ENCODE measurements around the gene SLC10A6. TPM values are rescaled to one million over a fixed set of nuclear protein-coding genes. Genes with fewer than 3 reads are reported as not detected.

Gene SLC10A6, protein sequence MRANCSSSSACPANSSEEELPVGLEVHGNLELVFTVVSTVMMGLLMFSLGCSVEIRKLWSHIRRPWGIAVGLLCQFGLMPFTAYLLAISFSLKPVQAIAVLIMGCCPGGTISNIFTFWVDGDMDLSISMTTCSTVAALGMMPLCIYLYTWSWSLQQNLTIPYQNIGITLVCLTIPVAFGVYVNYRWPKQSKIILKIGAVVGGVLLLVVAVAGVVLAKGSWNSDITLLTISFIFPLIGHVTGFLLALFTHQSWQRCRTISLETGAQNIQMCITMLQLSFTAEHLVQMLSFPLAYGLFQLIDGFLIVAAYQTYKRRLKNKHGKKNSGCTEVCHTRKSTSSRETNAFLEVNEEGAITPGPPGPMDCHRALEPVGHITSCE
- polyA plus RNA-seq (2013, experiment 1 of 2; ENCODE audit: insufficient read length), result not detected
- polyA plus RNA-seq (2013, experiment 2 of 2; ENCODE audit: insufficient read length), result not detected

DNA sequence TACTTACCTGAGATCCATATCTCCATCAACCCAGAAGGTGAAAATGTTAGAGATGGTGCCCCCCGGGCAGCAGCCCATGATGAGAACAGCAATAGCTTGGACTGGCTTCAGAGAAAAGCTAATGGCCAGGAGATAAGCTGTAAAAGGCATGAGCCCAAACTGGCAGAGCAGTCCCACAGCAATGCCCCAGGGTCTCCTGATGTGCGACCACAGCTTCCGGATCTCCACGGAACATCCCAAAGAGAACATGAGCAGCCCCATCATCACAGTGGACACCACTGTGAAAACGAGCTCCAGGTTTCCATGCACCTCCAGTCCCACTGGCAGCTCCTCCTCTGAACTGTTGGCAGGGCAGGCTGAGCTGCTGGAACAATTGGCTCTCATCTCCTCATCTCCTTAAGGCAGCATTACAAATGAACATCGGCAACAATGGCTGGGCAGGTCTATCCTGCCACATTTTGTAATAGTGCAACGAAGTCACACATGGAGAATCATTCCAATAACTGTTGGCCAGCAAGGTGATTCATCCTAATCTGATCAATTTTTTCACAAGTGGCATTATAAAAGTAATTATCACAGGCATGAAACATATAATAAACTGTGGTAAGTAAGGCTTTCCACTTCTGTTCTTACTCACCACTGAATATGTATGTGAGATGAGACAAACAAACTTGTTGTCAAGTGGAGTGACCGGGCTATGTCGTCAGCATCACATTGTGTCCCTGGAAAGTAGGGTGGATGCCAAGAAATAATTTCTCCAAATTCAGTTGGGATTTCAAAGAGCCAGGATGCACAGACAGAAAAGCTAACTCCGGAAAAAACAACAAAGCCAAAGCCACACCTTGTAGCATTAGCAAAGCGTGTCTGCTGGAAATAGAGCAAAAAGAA, at the start of gene SLC10A6:
TSS of gene SLC10A6 (minus strand) at position 653 of the 888 bp plus-strand sequence. CDS start at position 384, 269 bp downstream.
- no peak for DNase-seq

DNA sequence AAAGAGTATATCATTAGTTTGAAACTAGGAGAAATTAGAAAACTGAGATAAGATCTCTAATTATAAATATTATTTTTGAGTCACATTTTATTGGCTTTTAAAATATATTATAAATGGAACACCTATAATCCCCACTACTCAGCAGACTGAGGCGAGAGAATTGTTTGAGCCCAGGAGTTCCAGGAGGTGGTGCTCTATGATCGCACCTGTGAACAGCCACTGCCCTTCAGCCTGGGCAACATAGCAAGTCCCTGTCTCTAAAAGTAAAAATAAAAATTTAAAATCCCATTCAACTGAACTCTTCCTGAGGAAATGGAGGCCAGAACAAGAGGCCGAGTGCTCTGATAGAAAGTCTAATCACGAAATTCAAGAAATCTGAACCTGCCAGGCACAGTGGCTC, 49.4 kb upstream of the SLC10A6 start:
- no peak for DNase-seq

DNA sequence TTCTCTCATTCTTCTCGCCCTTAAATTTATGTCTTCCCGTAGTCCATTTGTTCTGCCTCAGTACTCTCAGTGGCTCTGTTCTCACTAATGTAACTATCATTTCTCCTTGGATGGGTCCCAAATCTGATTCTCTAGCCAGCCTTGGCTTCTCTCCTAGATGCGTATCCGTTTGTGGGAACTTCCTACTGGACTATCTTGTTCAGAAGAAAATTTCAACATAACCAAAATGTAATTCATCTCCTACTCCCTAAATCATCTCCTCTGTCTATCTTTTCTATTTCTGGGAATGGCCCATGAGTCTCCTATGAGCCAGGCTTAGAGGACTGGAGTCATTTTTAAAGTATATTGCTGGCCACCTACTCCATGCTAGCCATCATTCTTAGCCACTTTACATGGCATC, 47.4 kb upstream of the SLC10A6 start:
- no peak for DNase-seq

DNA sequence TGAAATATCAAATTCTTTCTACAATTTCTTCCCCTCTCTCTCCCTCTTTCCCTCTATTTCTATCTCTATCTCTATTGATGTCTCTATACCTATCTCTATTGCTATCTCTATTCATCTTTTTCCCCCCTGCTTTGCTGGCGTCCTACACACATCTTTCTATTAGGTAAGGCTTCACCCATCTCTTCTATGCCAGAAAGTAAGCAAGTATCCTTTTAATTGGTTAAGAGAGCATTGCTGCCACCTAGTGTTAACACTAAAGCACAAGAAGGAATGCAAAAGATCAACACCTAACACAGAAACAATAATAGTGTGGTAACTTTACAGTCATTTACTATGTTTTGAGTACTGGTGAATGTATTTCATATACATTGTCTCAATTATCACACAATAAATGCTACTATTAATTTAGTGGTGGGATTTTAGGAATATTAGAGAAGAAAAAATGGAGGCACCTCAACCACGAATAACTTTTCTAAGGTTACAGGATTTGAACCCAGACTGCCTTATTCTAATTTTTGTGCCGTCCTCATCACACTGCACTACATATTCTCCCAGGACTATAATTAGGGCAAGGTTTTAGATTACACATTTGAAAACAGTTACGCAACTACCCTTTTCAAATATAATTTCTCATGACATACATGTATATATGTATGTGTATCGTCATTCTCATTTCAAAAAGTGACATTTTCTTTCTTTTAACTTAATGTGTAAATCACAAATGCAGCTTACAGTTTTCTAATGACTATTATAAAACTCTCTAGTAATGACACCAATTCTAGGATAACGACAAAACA, 46.7 kb upstream of the SLC10A6 start:
- DNase-seq, result peak; percentile 77

DNA sequence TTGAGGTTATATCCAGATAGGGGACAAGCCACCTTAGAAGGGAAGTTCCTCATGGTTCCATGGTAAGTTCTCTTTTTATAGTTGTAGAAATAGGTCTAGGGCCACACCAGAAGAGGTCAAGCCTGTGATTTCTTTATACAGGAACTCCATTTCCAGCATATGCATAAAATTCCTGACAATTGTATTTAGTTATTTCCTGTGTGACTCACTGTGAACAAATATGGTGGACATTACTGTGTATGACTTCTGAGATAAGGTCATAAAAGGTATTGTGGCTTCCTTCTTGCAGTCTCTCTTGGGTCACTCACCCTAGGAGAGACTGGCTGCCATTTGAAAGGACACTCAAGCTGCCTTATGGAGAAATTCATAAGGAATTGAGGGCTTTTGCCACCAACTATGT, 45.3 kb upstream of the SLC10A6 start:
- peak; percentile 29 for DNase-seq

DNA sequence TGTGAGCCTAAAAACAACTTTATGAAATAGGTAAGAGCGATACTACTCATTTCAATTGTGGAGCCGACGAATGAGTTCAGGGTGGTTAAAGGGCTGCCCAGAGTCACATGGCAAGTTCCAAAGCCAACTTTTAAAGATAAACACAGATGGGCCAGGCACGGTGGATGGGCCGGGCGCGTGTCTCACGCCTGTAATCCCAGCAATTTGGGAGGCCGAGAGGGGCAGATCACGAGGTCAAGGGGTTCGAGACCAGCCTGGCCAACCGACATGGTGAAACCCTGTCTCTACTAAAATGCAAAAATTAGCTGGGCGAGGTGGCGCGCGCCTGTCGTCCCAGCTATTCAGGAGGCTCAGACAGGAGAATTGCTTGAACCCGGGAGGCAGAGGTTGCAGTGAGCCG, 44.0 kb upstream of the SLC10A6 start:
- DNase-seq, result no peak

DNA sequence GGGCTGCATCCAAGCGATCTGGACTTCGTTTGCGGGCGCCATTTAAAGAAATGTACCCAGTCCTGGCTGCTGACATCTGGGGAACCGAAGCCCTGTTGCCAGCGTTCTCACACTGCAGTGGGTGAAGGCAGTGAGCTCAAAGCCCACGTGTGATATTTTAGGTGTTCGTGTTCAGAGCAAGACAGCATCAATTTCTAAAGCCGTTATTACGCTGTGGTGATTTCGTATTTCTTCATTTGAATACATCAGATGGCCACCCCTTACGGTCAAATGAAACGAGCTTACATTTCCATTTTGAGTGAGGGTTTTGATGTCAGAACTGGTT, 43.4 kb upstream of the SLC10A6 start:
- DNase-seq, result no peak

DNA sequence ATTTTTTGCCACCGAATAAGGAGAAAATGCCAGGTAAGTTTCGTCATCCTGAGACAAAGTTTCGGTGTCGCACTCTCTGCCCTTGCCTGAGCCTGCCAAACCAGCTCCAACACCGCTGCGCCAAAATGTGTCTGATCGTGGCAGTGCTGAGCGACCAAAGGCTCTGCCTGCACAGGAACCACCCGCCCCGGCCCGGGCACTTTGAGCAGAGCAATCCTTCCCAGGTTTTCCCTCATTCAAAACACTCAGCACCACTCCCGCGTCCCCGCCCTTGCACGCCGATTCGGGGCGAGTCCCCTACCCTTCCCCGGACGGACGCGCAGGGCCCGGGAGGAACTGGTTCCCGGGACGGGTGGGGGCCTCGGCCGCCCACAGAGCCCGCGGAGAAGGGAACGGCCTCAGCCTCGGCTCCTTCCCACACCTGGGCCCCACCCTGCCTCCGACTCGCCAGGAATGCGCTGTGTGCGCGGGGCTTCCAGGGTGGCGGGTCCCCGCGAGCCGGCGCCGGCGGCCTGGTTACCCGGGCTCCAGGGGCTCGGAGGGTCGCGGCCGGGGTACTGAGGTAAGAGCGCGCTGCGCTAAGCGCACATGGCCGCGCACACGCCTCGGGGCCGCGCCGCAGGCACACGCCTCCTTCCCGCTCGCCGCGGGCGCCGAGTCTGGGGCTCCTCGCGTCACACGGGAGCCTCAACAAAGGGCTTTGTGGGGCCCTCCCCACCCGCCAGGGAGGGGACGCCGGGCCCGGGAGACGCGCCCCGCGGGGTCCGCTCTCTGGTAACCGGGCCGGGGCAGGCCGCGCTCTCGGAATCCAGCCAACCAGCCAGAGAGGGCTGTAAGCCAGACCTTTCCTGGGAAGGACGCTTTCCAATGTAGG, 42.8 kb upstream of the SLC10A6 start, which contains the start of gene C4orf36:
TSS of gene C4orf36 (minus strand) at position 661 of the 874 bp plus-strand sequence. CDS start 902 bp downstream, outside the sequence.
- DNase-seq, result peak; percentile 47

DNA sequence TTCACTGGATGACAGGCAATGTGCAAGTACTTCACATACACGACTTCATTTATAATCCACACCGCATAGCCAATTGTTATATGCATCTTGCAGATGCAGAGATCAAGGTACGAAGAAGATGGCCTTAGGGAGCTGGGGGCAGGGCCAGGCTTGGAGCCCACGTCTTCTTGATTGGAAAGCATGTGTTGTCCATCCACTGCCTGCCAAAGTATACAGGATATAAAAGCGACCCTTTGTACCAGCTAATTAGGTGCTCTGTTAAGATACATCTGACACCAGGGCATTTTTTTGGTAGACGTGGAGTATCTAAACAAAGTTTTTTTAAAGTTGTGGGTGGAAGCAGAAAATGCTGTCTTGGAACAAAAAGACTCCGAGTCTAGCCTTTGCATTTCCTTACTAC, 41.6 kb upstream of the SLC10A6 start:
- DNase-seq, result no peak

DNA sequence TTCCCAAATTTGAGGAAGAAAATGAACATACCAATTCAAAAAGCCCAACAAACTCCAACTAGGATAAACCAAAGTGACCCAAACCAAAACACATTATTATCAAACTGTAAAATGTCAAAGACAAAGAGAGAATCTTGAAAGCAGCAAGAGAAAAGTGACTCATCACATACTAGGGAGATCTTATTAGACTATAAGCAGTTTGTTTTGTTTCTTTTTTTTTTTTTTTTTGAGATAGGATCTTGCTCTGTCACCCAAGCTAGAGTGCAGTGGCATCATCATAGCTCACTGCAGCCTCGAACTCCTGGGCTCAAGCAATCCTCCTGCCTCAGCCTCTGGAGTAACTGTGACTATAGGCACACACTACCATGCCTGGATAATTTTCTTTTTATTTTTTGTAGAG, 30.5 kb upstream of the SLC10A6 start:
- DNase-seq, result no peak

DNA sequence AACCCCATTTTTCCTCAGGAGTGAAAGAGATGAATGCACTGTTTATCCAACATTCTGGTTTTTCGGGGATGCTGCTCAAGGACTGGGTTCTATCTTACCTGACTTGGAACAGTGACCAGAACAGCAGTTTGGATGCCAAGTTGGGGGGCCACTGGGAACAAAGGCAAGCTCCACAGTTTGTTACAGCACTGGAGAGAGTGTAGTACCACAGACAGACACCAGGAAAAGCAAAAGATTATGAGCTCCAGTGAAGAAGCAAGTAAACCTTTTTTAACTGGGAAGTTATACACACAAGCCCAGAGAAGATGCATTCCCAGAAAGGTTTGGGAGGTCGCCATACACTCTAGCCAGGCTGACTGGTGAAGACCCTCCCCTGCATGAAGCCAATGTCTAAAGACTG, 29.5 kb upstream of the SLC10A6 start:
- no peak for DNase-seq

DNA sequence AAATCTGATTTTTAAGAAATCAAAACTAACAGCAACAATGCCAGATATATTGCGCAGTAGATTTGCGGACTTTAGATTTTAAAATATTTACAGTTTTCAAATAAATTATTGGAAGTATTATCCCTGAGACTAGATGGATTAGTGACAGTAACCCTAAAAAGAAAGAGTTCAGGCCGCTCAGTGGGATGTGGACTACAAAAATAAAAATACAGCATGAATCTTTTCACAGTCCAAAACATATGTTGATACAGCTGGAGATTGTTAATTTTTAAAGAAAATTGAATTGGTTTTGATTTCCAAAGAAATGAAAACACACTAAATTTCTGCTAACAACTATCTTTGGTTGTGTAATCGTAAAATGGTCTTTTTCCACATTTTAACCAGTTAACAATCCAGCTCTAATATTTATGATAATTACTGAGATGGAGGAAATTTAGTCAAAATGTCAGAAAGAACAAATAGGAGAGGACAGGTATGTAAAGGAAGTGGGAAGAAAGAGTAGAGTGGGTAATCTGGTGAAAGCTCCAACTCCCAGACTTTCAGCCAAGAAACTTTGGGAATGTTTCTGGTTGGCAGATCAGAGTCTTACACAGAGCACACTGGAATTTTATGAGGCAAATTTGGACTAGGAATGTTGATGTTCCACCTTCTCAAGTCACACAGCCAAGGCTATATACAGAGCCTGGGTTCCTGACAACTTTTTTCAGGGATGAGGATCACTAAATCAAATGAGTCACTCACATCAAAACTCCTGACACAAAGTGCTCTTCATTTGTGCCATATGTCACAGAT, 27.9 kb upstream of the SLC10A6 start:
- peak; percentile 13 for DNase-seq

DNA sequence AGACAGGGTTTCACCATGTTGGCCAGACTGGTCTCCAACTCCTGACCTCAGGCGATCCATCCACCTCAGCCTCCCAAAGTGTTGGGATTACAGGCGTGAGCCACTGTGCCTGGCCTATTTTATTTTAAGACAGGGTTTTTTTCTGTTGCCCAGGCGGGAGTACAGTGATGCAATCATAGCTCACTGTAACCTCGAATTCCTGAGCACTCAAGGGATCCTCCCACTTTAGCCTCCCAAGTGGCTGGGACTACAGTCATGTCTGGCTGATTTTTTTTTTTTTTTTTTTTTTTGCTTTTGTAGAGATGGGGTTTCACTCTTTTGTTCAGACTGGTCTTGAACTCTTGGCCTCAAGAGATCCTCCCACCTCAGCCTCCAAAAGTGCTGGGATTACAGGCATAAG, 26.3 kb upstream of the SLC10A6 start:
- DNase-seq, result peak; percentile 55

DNA sequence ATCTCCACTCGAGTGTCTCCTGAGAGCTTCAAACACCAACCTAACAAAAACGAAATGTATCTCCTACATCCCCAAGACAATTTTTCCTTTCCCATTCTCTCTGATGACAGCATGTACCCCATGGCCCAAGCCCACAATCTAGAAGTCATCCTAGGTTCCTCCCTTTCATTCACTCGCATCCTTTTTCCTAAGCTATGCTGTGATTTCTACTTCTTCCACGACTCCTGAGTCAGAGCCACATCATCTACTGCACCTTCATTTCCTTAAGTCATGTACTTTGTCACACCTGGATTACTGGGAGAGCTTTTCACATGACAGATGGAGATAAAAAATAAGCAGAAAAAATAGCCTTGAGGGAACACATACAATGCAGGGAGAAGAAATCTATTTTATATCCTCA, 23.0 kb upstream of the SLC10A6 start:
- no peak for DNase-seq

DNA sequence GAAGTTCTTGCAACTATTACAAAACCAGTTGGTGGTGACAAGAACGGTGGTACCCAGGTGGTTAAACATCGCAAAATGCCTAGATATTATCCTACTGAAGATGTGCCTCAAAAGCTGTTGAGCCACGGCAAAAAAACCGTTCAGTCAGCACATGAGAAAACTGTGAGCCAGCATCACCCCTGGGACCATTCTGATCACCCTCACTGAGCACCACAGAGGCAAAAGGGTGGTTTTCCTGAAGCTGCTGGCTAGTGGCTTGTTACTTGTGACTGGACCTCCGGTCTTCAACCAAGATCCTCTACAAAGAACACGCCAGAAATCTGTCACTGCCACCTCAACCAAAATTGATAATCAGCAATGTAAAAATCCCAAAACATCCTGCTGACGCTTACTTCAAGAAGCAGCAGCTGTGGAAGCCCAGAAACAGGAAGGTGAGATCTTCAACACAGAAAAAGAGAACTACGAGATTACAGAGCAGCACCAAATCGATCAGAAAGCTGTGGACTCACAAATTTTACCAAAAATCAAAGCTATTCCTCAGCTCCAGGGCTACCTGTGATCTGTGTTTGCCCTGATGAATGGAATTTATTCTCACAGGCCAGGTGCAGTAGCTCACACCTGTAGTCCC, 21.4 kb upstream of the SLC10A6 start:
- DNase-seq, result no peak

DNA sequence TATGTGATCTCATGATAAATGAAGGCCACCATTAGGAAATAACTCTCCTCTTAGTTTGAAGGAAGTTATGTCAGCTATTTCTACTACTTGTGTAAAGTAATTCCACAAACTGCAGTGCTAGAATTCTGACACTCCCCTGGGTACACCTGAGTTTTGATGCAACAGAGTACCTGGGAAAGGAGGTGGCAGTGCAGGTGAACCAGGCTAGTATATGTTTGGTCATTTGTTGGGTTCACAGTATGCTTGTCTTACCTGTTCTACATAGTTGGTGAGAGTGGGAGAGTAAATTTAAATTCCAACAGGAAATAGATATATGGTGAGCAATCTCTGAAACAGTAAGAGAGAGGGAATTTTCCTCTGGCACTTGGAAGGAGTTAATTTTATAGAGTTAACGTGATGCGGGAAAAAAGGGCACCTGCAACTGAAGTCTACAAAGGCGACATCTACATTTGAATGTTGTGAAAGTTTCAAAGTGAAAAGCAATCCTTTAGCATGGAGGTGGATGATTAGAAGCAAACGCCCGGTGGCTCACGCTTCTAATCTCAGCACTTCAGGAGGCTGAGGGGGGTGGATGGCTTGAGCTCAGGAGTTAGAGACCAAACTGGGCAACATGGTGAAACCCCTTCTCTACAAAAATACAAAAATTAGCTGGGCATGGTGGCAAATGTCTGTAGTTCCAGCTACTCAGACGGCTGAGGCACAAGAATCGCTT, 8.3 kb upstream of the SLC10A6 start:
- DNase-seq, result no peak

DNA sequence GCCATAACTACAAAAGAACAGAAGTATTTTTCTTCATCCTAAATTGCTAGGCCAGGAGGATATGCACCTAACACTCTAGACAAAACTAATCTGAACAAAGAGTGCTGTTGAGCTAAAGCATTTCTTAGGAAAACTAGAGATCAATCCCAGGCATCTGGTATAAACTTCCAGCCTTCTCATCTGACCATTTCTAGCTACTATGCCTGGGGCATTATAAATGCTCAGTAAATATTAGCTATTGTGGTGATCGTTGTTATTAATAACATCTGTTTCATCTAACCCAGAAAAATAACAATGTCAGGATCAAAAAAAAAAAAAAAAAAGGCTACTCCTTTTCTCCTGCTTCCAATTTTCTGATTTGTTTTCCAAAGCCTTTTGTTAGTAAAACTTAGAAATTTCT, 7.7 kb upstream of the SLC10A6 start:
- peak; percentile 8 for DNase-seq

DNA sequence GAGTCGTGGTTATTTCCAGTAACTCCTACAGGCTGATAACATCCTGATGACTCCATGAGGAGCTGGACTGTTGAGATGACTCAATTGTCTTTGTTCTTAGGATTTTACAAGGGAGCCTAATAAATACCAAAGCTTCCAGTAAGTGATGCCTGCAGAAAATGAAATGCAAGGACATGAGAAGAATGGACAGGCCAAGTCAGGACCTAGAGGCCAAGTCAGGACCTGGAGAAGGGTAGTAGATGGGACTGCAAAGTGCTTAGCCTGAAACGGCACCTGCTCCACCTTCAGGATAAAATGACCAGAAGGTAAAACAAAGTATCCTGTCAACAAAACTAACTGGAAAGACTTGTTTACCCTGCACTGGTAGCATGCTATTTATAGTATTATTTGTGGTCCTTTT, 6.4 kb upstream of the SLC10A6 start:
- peak; percentile 29 for DNase-seq

DNA sequence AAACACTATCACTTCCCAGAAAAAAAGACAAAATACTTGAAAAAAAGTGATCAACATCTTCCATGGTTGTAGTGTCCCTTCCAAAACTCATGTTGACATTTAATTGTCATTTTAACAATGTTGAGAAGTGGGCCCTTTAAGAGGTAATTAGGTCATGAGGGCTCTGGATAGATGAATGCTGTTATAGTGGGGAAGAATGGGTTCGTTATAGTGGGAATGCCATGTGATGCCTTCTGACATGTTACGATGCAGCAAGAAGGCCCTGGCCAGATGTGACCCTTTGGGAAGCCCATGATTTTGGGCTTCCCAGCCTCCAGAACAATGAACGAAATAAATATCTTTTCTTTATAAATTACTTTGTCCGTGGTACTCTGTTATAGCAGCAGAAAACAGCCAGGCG, 4.0 kb upstream of the SLC10A6 start:
- no peak for DNase-seq

DNA sequence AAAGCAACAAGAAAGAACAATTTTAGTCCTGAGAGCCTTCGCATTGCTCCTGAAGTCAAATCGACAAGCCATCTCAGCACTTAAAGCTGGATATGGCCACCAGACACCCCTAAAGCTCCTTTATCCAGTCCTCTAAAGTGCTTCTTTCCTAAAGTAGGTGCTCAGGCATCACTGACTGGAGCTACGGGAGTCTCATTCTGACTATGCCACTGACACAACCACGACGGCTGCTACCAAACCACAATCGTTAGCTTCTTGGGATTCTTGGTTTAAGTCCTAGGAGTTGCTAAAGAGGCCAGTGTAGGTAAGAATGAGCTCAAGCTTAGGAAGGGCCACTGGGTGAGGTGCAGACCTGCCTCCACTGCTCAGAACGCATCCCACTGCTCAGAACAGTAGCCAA, 1.0 kb downstream of the SLC10A6 start:
- peak; percentile 21 for DNase-seq

Data from fibroblast of skin of scalp (primary cell).